Upper lobe of left lung (tissue), 6 donors: ENCODE results near the gene FAM107A. TPM values are rescaled to one million over a fixed set of nuclear protein-coding genes. Genes with fewer than 3 reads are reported as not detected.

Experiments used
- ATAC-seq, 2 donors: fragments of 200-7000 bp; cut with Tn5 transposase; one replicate each; pipeline ENCODE4 v1.9.1; 2022; ENCODE audit warnings: mild to moderate bottlenecking in 2 of 2, moderate library complexity in 2 of 2; ENCODE audit not compliant: low FRiP score in 2 of 2
- DNase-seq, 2 donors: peaks; one replicate each; pipeline ENCODE4 v3.0.0-alpha.2; 2019 to 2020
- H3K27ac ChIP-seq, 4 donors: fragments of 200-600 bp; sonication (generic); one replicate each; pipeline ENCODE4 v1.5.1; 2016 to 2019
- H3K27me3 ChIP-seq, 4 donors: fragments of 200-600 bp; sonication (generic); one replicate each; pipeline ENCODE4 v1.5.1; 2017 to 2019
- H3K36me3 ChIP-seq, 4 donors: fragments of 200-600 bp; sonication (generic); one replicate each; pipeline ENCODE4 v1.5.1; 2016 to 2019
- H3K4me1 ChIP-seq, 4 donors: fragments of 200-600 bp; sonication (generic); one replicate each; pipeline ENCODE4 v1.5.1; 2018 to 2019
- H3K4me3 ChIP-seq, 4 donors: fragments of 200-600 bp; sonication (generic); one replicate each; pipeline ENCODE4 v1.5.1; 2017 to 2019; ENCODE audit warnings: mild to moderate bottlenecking in 2 of 4, moderate library complexity in 1 of 4
- H3K9me3 ChIP-seq, 4 donors: fragments of 200-600 bp; sonication (generic); one replicate each; pipeline ENCODE4 v1.5.1; 2018 to 2019
- CTCF ChIP-seq, 6 experiments: fragments of 450-650 bp in 4 of 6; fragments of 200-600 bp in 2 of 6; sonication (generic) in 2 of 6; IDR thresholded peaks; one replicate each; pipeline ENCODE4 v1.5.1; 2016 to 2019; ENCODE audit warnings: antibody characterized with exemption in 6 of 6
- EP300 ChIP-seq, 4 donors: sonication (generic); formaldehyde crosslinking; IDR thresholded peaks; one replicate each; pipeline ENCODE4 v1.5.1; 2017; ENCODE audit warnings: antibody characterized with exemption in 4 of 4, control low read depth in 2 of 4
- POLR2A ChIP-seq, 4 donors: fragments of 450-650 bp; IDR thresholded peaks; one replicate each; pipeline ENCODE4 v1.5.1; 2016 to 2017; ENCODE audit warnings: antibody characterized with exemption in 4 of 4, mild to moderate bottlenecking in 2 of 4
- POLR2AphosphoS5 ChIP-seq, 2 donors: sonication (generic); formaldehyde crosslinking; IDR thresholded peaks; one replicate each; pipeline ENCODE4 v1.5.1; 2017; ENCODE audit warnings: antibody characterized with exemption in 2 of 2
- WGBS, 2 donors: methylation state at CpG; one replicate each; pipeline ENCODE4 v1.1.5; 2017 to 2018; 5-methylcytosine and 5-hydroxymethylcytosine counted together
- total RNA-seq, 6 donors: library from RNA; depleted of rRNA in 4 of 6; stranded (reverse); fragments of >200 nt in 4 of 6; gene quantifications; one replicate each; pipeline versions ENCODE4 v1.1.0 to v1.2.1, GENCODE V29; 2016 to 2021
- donor health status: DM: no; HTN: no; CAD: no; lungs with moderate emphysema.
- donor health status: DM: no; HTN: yes; CAD: no; lungs with severe emphysema.

The FAM107A gene
- total RNA-seq, 6 donors from 2014 or later, result 19.9 to 200 (median 81.1) TPM

- H3K27ac ChIP-seq, result no peak overlapping the region
- ATAC-seq, result no peak
- WGBS, 2 donors, result 60 to 71% methylated on average over 9 to 10 of the region's 10 CpGs
Measured at GRCh38 chr3:58521917-58522631, 55.1 kb downstream of the FAM107A start.

GRCh38 chr3:58521336-58521670 is 55.9 kb downstream of the FAM107A start:
- Histone ChIP-seq H3K4me1 (peaks cover 0 to 8% (median 3%) of the 10 kb centered on the region in 4 donors), H3K27me3 (no peaks in the 10 kb centered on the region), H3K9me3 (no peaks in the 10 kb centered on the region), H3K36me3 (peaks cover 0 to 10% (median 0%) of the 10 kb centered on the region in 4 donors), H3K4me3 (no peak overlapping the region), H3K27ac (no peak overlapping the region)
- TF ChIP-seq EP300 (IDR thresholded peaks at IDR 0.05) (no peak), POLR2AphosphoS5 (IDR thresholded peaks at IDR 0.05) (no peak), CTCF (IDR thresholded peaks at IDR 0.05) (no peak), POLR2A (IDR thresholded peaks at IDR 0.05) (no peak)
- ATAC-seq (no peak), DNase-seq (no peak)
- 89 to 95% methylated on average over 3 of the region's 3 CpGs for whole genome bisulfite sequencing, 2 donors

More at GRCh38 chr3:58521917-58522631, 55.1 kb downstream of the FAM107A start:
- H3K4me1 ChIP-seq, result peaks cover 0 to 8% (median 3%) of the 10 kb centered on the region in 4 donors
- H3K27me3 ChIP-seq, result no peaks in the 10 kb centered on the region
- TF ChIP-seq CTCF (IDR thresholded peaks at IDR 0.05), result no peak
- no peak for TF ChIP-seq POLR2A (IDR thresholded peaks at IDR 0.05)
- TF ChIP-seq EP300 (IDR thresholded peaks at IDR 0.05), result no peak
- TF ChIP-seq POLR2AphosphoS5 (IDR thresholded peaks at IDR 0.05), result no peak
- peaks cover 0 to 10% (median 0%) of the 10 kb centered on the region in 4 donors for H3K36me3 ChIP-seq
- H3K4me3 ChIP-seq, result no peak overlapping the region
- peak in 1 of 2 donors; percentile 67 for DNase-seq
- no peaks in the 10 kb centered on the region for H3K9me3 ChIP-seq

- H3K27ac ChIP-seq, result no peak overlapping the region
- ATAC-seq (no peak), DNase-seq (no peak)
- H3K4me1 ChIP-seq, result peaks cover 0 to 8% (median 3%) of the 10 kb centered on the region in 4 donors
- H3K4me3 ChIP-seq, result no peak overlapping the region
- no peaks in the 10 kb centered on the region for H3K27me3 ChIP-seq
- peaks cover 0 to 10% (median 0%) of the 10 kb centered on the region in 4 donors for H3K36me3 ChIP-seq
- no peaks in the 10 kb centered on the region for H3K9me3 ChIP-seq
- 64 to 85% methylated on average over 7 to 8 of the region's 8 CpGs for WGBS, 2 donors
- TF ChIP-seq POLR2AphosphoS5 (IDR thresholded peaks at IDR 0.05) (no peak), POLR2A (IDR thresholded peaks at IDR 0.05) (no peak), CTCF (IDR thresholded peaks at IDR 0.05) (no peak), EP300 (IDR thresholded peaks at IDR 0.05) (no peak)
Measured at GRCh38 chr3:58520403-58521335, 56.5 kb downstream of the FAM107A start.

- peaks cover 0 to 8% (median 3%) of the 10 kb centered on the region in 4 donors for H3K4me1 ChIP-seq
- no peak overlapping the region for H3K4me3 ChIP-seq
- ATAC-seq (no peak), DNase-seq (no peak)
- no peaks in the 10 kb centered on the region for H3K9me3 ChIP-seq
- TF ChIP-seq POLR2A (IDR thresholded peaks at IDR 0.05) (no peak), EP300 (IDR thresholded peaks at IDR 0.05) (no peak), CTCF (IDR thresholded peaks at IDR 0.05) (no peak), POLR2AphosphoS5 (IDR thresholded peaks at IDR 0.05) (no peak)
- peaks cover 0 to 10% (median 0%) of the 10 kb centered on the region in 4 donors for H3K36me3 ChIP-seq
- H3K27ac ChIP-seq, result no peak overlapping the region
- WGBS, 2 donors, result 89 to 94% methylated on average over 6 of the region's 6 CpGs
- no peaks in the 10 kb centered on the region for H3K27me3 ChIP-seq
Measured at GRCh38 chr3:58519668-58520402, 57.4 kb downstream of the FAM107A start.
